NCI-H128 (cell line): ENCODE data around the gene OR7G2.
"Not testable (repeated sequence)": the region's sequence is repeated elsewhere in the genome, so short reads cannot be mapped to it uniquely, and the experiment has no call there.

Experiments
- DNase-seq: peaks from one replicate; lab custom pipeline; 2025; ENCODE audit not compliant: unreplicated experiment; lab: John Stamatoyannopoulos, UW

The OR7G2 gene

GRCh38 chr19:9075064-9075949 is 32.0 kb downstream of the OR7G2 start:
- DNase-seq = no peak

DNA sequence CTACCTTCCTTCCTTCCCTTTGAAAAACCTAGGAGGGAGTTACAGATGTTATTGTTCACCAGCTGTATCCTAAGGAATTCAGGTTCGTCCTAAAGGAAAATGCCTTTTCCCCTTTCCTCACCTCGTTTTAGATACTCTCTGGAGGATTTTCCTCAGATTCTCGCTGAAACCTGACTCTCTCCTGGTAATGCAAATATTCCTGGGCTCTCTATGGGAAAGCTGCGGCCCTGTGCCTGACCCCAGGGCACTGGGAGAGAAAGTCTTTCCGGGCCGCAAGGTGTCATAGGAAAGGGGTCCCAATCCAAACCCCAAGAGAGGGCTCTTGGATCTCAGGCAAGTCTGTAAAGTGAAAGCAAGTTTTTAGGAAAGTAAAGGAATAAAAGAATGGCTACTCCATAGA is 33.5 kb downstream of the OR7G2 start:
- DNase-seq = no peak

- DNase-seq = not testable (repeated sequence)
Observed at GRCh38 chr19:9071720-9072119, 35.6 kb downstream of the OR7G2 start.

GRCh38 chr19:9070066-9070465 is 37.2 kb downstream of the OR7G2 start:
- DNase-seq = no peak

GRCh38 chr19:9065457-9066014 is 41.7 kb downstream of the OR7G2 start:
- DNase-seq = no peak

GRCh38 chr19:9061879-9062278 is 45.4 kb downstream of the OR7G2 start:
- DNase-seq = no peak

GRCh38 chr19:9060564-9061340 is 46.5 kb downstream of the OR7G2 start:
- DNase-seq = no peak

DNA sequence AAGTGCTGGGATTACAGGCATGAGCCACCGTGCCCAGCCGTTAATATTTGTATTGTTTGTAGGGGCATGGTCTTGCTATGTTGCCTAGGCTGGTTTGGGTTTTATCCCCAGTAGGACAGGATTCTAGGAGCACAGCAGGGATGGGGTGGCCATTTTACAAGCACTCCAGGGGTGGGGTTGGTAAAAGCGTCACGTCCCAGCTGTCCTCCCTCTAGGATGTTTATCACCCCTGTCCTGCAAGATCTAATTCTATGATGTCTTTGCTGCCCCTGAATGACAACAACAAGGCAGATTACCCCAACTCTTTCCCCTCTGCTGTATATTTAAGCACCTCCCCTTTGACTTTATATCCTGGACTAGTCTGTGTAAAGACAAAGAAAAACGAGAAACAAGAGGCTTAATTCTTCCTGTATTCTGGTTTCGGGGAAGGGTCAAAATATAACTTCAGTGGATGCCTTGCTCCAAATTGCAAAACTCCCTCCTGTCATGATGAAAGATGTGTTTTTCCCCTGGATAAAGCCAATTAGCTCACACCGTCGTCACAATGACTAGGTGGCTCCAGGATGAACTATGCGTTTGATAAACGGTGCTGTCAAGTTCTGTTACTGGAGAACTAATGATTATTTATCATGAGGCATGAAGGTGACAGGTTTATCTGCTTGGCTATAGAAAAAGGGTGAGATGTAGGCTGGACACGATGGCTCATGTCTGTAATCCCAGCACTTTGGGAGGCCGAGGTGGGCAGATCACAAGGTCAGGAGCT is 48.2 kb downstream of the OR7G2 start:
- DNase-seq = no peak

GRCh38 chr19:9057505-9058258 is 49.6 kb downstream of the OR7G2 start:
- DNase-seq = no peak

DNA sequence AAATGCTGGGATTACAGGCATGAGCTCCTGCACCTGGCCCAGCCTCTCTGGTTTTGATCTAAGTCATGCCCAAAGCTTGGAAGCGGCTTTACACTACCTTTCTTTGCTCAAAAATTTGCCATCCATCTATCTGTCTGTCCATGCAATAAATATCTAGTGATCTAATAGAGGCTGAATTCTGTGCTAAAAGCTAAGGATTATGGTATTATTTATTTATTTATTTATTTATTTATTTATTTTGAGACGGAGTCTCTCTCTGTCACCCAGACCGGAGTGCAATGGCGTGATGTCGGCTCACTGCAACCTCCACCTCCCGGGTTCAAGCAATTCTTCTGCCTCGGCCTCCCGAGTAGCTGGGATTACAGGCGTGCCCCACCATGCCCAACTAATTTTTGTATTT is 51.1 kb downstream of the OR7G2 start:
- DNase-seq = not testable (repeated sequence)

DNA sequence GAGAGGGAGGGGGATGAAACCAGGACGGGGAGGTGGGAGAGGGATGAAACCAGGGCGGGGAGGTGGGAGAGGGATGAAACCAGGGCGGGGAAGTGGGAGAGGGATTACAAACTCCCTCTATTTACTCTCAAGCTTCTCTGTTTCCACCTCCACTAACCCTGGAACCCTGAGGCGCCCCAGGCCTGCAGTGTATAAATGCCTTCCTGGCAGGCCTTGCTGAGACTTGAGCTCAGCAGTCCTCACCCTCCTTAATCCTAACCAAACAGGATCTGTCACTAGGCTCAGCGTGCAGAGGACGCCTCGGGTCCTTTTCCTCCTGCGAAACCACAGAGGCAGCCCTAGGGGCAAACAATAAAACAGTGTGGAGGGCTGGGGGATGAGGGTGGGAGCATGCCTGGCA is 52.5 kb downstream of the OR7G2 start:
- no peak for DNase-seq

GRCh38 chr19:9054207-9054606 is 53.1 kb downstream of the OR7G2 start:
- no peak for DNase-seq

- not testable (repeated sequence) for DNase-seq
Observed at GRCh38 chr19:9053674-9054073, 53.6 kb downstream of the OR7G2 start.

DNA sequence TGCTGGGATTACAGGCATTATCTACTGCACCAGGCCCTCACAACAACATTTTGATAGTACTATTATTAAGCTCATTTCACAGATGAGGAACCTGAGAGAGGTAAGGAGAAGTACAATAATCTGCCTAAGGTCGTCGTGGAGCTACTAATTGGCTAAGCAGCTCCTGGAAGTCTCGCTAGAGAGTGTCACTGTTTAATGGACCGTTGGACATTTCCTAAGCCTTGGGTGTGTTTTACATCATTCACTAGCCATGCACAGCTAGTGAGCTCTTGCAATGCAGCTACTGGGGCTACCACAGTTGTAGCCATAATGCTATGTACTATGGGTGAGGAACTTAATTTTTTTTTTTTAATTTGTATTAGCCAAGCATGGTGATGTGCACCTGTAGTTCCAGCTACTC is 54.4 kb downstream of the OR7G2 start:
- DNase-seq = no peak
